CD4-positive, alpha-beta T cell treated with Interleukin-4 for 1 hour (primary cell): ENCODE measurements around the gene PRKCE.

Experiments used
- DNase-seq, 2 donors: peaks; one replicate each; pipeline ENCODE4 v3.0.0-alpha.2; 2020 to 2022

Gene PRKCE

DNA sequence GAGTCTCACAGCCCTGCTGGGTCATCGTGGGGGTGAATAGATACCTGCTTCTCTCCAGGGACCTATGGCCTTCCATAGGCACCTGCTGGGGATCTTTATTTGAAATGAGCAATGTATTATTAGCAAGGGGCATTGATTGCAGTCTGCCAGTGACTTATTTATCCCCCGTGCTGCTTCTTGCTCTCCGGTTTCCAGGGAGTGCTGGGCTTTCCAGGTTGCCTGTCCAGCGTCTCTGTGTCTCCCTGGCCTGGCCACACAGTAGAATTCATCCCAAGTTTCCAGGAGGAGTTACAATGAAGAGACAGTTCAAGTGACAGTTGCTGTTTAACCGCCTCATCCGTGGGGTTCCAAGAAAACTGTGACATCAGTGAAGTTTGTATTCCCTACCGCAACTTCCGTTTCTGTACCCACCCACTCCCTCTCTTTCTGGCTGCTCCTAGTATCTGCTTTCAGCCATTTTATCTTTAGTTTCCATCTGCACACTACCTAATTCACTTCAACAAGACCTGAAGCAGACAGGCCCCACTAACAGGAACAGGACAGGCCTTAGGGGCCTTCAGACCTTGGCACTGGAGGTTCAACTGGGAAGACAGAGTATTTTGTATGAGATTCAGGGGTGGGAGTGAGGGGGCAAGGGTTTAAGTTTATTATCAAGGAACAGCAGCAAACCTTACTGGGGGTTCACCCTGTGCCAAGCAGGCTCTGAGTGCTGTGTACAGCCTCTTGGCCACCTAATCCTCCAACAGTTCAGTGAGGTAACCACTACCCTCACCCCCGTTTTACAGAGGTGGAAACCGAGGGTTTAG, 134.8 kb downstream of the PRKCE start:
- DNase-seq = no peak

GRCh38 chr2:45786836-45787357, 135.4 kb downstream of the PRKCE start:
- no peak for DNase-seq

GRCh38 chr2:45788401-45788800, 136.9 kb downstream of the PRKCE start:
- no peak for DNase-seq

DNA sequence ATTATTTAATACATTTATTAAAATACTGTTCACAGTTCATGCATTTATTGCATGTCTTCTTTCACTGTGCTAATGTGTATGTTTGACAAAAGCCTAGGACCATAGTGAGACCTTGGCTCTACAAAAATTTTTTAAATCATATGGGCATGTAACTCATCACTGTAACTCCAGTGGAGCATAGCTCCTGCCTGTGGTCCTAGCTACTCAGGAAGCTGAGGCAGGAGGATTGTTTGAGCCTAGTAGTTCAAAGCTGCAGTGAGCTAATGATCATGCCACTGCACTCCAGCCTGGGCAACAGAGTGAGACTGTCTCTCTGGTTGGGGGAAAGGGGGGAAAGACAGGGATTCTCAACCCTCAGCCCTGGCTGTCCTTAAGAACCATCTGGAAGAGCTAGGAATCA, 137.8 kb downstream of the PRKCE start:
- DNase-seq = no peak

DNA sequence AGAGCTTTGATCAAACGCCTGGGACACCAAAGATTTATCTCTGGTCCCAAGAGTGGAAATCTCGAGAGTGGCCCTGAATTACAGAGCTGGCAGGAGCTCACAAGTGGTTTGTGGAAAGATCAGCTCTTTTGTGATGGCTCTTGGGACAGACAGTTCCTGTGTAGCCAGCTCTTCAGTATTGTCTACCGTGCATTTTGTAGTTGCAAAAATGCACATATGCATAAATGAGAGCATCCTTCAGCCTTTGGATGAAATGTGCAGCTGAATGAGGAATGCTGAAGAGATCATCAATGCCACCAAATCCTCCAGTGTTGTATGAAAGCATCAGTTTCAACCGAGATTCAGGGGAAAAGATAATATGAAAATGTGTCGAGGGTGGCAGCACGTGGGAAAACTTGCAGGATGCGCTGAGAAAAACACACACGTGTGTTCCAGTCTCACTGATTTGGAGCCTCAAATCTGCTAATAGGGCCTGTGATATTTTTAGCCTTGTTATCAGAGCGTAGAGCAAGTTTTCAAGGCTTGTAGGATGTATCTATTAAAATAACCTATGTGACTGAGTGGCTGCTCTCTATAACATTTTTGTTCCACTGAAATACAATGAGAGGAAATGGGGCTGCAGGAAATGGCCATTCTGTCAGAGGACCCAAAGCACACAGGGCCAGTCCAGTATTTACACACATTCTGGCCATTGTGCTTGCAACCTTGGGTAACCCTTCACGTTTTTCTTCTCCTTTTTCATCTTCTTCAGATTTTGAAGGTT, 138.7 kb downstream of the PRKCE start:
- no peak for DNase-seq

DNA sequence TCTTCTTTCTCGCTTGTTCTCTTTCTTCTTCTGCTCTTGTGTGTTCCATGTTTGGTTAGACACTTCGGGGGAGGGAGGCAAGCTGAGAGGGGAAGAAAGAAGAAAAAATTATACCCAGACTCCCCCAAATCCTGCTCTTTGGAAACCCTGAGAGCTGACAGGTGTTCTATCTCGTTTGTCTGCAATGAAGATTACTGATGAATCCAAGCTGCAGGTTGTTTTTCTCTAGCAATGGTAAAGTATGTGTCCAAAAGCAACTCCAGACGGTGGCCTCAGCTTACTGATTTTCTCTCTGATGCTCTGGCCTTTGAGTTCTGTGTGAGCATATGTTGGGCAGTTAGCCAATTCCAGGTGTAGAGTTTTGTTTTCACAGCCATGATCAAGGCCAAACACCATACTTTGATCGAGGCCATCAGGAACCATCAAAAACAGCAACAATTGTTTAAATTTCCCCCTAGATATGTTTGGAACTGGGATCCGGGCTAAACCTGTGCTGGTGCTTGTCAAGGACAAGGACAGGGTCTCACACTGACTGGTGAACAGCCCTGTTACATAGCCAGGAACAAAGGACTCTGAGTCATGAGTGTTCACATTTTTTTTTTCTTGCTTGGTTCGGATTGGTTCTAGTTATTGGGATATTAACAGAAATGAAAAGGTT, 142.0 kb downstream of the PRKCE start:
- DNase-seq = no peak

GRCh38 chr2:45794134-45794617, 142.7 kb downstream of the PRKCE start:
- DNase-seq = no peak

- no peak for DNase-seq
Observed at GRCh38 chr2:45796500-45796899, 145.0 kb downstream of the PRKCE start.

GRCh38 chr2:45797451-45798230, 146.2 kb downstream of the PRKCE start:
- DNase-seq = no peak

- no peak for DNase-seq
Observed at GRCh38 chr2:45799679-45800381, 148.4 kb downstream of the PRKCE start.

- no peak for DNase-seq
Observed at GRCh38 chr2:45802499-45803138, 151.1 kb downstream of the PRKCE start.

DNA sequence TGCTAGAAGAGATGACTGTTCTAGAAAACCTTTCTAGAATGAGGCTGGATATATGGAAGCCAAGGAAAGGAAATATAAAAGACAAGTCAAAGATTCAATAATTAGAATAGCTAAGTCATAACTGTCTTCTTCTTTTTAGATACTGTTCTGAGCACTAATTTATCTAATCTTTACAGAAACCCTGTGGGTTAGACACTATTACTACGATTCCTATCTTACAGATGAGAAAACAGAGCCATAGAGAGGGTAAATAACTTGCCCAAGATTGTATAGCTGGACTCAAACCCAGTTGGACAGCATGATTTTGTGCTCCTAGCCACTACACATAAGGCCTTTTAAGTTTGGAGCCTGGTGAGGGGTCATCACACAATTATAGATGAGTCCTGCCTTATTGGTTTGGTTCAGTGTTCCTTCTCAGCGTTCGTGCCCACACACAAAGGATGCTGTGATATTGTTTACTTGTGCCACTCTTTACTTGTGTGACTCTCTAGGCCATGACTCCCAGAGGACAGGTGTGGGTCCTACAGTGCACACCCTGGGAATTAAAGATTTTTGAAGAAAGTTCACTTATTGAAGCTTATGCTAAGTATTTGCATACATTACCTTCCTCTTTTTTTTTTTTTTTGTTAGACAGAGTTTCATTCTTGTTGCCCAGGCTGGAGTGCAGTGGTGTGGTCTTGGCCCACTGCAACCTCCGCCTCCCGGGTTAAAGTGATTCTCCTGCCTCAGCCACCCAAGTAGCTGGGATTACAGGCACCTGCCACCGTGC, 153.7 kb downstream of the PRKCE start:
- no peak for DNase-seq

DNA sequence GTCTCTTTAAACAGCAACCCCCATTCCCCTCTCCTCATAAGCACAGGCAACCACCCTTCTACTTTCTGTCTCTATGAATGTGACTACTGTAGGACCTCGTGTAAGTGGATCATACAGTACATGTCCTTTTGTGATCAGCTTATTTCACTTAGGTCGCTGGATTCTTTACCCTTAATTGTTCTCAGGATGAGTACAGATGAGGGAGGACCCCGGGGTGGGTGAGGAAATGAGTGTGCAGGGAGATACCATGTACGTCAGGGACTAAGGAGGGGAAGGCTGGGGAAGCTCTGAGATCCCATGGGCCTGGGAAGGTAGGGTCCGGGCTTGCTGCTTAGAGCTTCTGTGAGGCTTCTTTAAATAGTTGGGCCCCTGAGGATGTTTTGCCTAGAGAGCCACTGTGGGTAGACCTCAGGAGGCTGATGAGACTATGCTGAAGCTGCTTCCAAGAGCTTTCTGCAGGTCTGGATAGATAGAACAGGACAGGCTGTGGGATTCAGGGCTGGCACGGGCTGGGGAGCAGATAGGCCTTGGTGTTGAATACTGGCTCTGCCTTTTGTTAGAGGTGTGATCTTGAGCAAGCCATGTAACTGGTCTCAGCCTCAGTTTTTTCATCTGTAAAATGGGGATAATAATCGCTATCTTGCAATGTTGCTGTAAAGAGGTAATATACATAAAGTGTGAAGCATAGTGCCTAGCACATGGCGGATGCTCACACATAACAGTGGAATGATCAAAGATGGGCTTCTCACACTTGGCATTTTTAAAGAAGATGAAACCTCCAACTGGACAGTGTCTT, 155.3 kb downstream of the PRKCE start:
- no peak for DNase-seq

DNA sequence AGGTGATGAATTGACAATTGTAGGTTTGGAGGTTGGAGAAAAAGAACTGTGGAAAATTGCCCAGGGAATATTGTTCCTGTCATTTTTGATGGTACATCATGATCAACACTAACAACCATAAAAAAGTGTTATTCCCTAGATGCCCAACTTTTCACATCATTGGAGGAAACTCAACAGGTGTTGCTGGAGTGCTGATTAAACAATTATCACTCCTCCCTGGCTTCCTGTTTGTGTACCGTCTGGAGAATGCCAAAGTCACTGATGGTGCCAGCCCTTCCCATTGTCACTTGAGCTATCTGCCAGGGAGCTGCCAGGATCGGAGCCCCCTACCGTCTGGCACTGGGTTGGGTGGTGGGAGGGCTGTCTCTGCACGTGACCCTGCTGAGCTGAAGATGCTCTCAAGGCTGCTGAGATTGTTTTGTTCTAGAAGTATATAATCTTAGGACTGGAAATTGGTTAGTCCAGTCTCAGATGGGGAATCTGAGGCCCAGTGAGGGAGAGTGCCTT, 156.9 kb downstream of the PRKCE start:
- DNase-seq = no peak

- DNase-seq = no peak
Observed at GRCh38 chr2:45809205-45809604, 157.7 kb downstream of the PRKCE start.

- DNase-seq = no peak
Observed at GRCh38 chr2:45812011-45812500, 160.6 kb downstream of the PRKCE start.

DNA sequence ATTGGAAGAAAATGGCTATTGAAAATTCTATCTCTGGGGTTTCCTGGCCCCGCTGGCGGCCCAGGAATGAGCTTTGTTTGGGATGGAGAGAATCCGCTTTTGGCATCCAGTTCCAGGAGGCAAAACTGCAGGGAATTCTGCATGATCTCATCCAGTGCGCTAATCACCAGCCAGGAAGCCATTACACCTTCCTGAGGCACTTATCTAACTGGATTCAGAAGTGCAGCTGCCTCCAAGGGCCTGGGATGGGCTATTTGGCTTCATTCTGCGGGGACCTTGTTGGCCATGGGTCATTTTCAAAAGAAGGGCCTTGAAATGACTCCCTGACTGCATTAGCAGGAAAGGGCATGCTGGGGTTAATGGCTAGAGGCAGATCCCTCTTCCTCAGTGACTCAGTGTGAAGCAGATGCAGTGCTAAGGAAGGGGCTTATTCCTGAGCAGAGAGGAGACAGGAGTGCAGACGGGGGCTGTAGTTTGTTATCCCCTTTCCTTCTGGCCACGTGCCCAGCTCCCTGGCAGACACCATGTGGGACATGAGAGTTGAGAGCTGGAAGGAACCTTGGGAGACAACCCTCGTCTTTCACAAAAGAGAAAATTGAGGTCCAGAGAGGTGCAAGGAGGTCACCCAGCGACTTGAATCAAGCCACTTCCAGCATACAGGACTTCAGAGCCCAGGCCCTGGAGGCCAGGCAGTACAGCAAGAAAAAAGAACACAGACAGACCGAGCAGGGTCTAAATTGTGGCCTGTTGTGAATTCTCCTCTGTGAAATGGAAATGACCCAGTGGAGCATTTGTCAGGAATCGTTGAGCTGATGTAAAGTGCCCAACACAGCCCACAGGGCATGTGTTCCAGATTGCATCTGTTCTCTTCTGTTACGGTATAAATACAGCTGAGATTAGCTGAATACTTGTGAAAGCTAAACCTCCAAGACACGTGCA, 161.8 kb downstream of the PRKCE start:
- no peak for DNase-seq

GRCh38 chr2:45814488-45814887, 163.0 kb downstream of the PRKCE start:
- no peak for DNase-seq
